A549 (cell line): ENCODE results near the gene GPR22. TPM values are rescaled to one million over a fixed set of nuclear protein-coding genes. Genes with fewer than 3 reads are reported as not detected.

Experiments
- ATAC-seq, 2 experiments: fragments of 200-7000 bp in 1 of 2; fragments of >200 bp in 1 of 2; cut with Nextera tagmentation in 1 of 2; cut with Tn5 transposase in 1 of 2; 3 replicates each; pipeline versions ENCODE4 v1.8.0 to v1.9.1; 2018 to 2020; ENCODE audit warnings: mild to moderate bottlenecking in 1 of 2, moderate library complexity in 1 of 2
- CTCF ChIA-PET: fragments of 300-600 bp; sonication (Branson Sonifier 250); formaldehyde crosslinking; extraction: SDS; loops from one replicate; lab custom pipeline; 2021; ENCODE audit warnings: antibody characterized with exemption, inconsistent platforms; lab: Yijun Ruan, JAX
- POLR2A ChIA-PET: fragments of 350-600 bp; formaldehyde crosslinking; extraction: SDS; loops from one replicate; lab custom pipeline; 2021; ENCODE audit warnings: antibody characterized with exemption, inconsistent platforms; lab: Yijun Ruan, JAX
- DNase-seq, 2 experiments: peaks; one replicate each; pipeline versions ENCODE4 v3.0.0 to v3.0.0-alpha.2; 2011 to 2016; ENCODE audit warnings: low read depth in 1 of 2, low spot score in 1 of 2
- FAIRE-seq: peaks from 2 replicates; lab custom pipeline; 2011; peaks lifted over from hg19 to GRCh38; lab: Jason Lieb, UNC
- H3K27ac ChIP-seq, 2 experiments: fragments of >200 bp; sonication (Bioruptor Twin); formaldehyde crosslinking; 3 replicates each; pipeline ENCODE4 v1.5.1; 2016 to 2017
- H3K4me1 ChIP-seq: fragments of >200 bp; sonication (Bioruptor Twin); formaldehyde crosslinking; 3 replicates; pipeline ENCODE4 v1.6.1; 2016
- H3K4me2 ChIP-seq: fragments of >200 bp; sonication (Bioruptor Twin); formaldehyde crosslinking; 3 replicates; pipeline ENCODE4 v1.6.1; 2016
- H3K4me3 ChIP-seq: fragments of >200 bp; sonication (Bioruptor Twin); formaldehyde crosslinking; 3 replicates; pipeline ENCODE4 v1.5.1; 2016
- H3K9me3 ChIP-seq: fragments of >200 bp; sonication (Bioruptor Twin); formaldehyde crosslinking; 3 replicates; pipeline ENCODE4 v1.6.1; 2016
- CBX8 ChIP-seq: fragments of 200-600 bp; sonication (generic); IDR thresholded peaks from 2 replicates; pipeline ENCODE4 v1.6.1; 2016
- CEBPB ChIP-seq, 2 experiments: fragments of >200 bp in 1 of 2; sonication (Bioruptor Twin) in 1 of 2; formaldehyde crosslinking in 1 of 2; IDR thresholded peaks; 2 replicates each; pipeline ENCODE4 v1.6.1; 2012 to 2016
- CHD4 ChIP-seq: fragments of 200-600 bp; sonication (generic); IDR thresholded peaks from 2 replicates; pipeline ENCODE4 v1.6.1; 2016; ENCODE audit warnings: antibody characterized with exemption, mild to moderate bottlenecking, borderline replicate concordance
- CTCF ChIP-seq: fragments of >200 bp; sonication (Bioruptor Twin); formaldehyde crosslinking; IDR thresholded peaks from 3 replicates; pipeline ENCODE4 v1.5.1; 2016
- EP300 ChIP-seq, 2 experiments: fragments of >200 bp; sonication (Bioruptor Twin); formaldehyde crosslinking; IDR thresholded peaks; 2 replicates in 1 of 2; 3 replicates in 1 of 2; pipeline ENCODE4 v1.6.1; 2016 to 2017
- ESRRA ChIP-seq: fragments of 150-350 bp; IDR thresholded peaks from 2 replicates; pipeline ENCODE4 v1.6.1; 2014; ENCODE audit warnings: mild to moderate bottlenecking, low read length, borderline replicate concordance
- FOSB ChIP-seq: fragments of 250-450 bp; sonication (Bioruptor Pico); IDR thresholded peaks from 2 replicates; pipeline ENCODE4 v1.5.0; 2020; ENCODE audit warnings: mild to moderate bottlenecking, moderate library complexity
- FOSL2 ChIP-seq, 2 experiments: fragments of 450-650 bp in 1 of 2; fragments of >200 bp in 1 of 2; sonication (Bioruptor Twin) in 1 of 2; formaldehyde crosslinking; IDR thresholded peaks; 2 replicates each; pipeline versions ENCODE4 v1.5.0 to v1.6.1; 2016 to 2020; ENCODE audit warnings: mild to moderate bottlenecking in 1 of 2, moderate library complexity in 1 of 2
- FOXS1 ChIP-seq: fragments of 250-450 bp; sonication (Bioruptor Pico); IDR thresholded peaks from 2 replicates; pipeline ENCODE4 v1.5.0; 2020; ENCODE audit warnings: mild to moderate bottlenecking, moderate library complexity
- HEYL ChIP-seq: fragments of 250-450 bp; sonication (Bioruptor Pico); IDR thresholded peaks from 2 replicates; pipeline ENCODE4 v1.8.0; 2021; ENCODE audit warnings: mild to moderate bottlenecking, moderate library complexity
- HMGXB4 ChIP-seq: fragments of 250-450 bp; sonication (Bioruptor Pico); IDR thresholded peaks from 2 replicates; pipeline ENCODE4 v1.5.0; 2021; ENCODE audit warnings: mild to moderate bottlenecking, moderate library complexity, borderline replicate concordance
- HOXB13 ChIP-seq: fragments of 250-450 bp; sonication (Bioruptor Pico); IDR thresholded peaks from 2 replicates; pipeline ENCODE4 v1.5.0; 2020; ENCODE audit warnings: low read depth, mild to moderate bottlenecking, moderate library complexity
- HOXB5 ChIP-seq: fragments of 250-450 bp; sonication (Bioruptor Pico); IDR thresholded peaks from 2 replicates; pipeline ENCODE4 v1.5.0; 2020; ENCODE audit warnings: mild to moderate bottlenecking, moderate library complexity
- JUN ChIP-seq, 2 experiments: fragments of >200 bp; sonication (Bioruptor Twin); formaldehyde crosslinking; IDR thresholded peaks; 2 replicates in 1 of 2; 3 replicates in 1 of 2; pipeline ENCODE4 v1.6.1; 2016 to 2017
- MAFK ChIP-seq: fragments of 450-650 bp; IDR thresholded peaks from 2 replicates; pipeline ENCODE4 v1.6.1; 2014; ENCODE audit not compliant: partially characterized antibody
- MAX ChIP-seq: IDR thresholded peaks from 2 replicates; pipeline ENCODE4 v1.6.1; 2012
- PBX3 ChIP-seq: IDR thresholded peaks from 2 replicates; pipeline ENCODE4 v1.6.1; 2012
- POLR2AphosphoS2 ChIP-seq: conservative IDR thresholded peaks from 2 replicates; pipeline ENCODE4 v1.6.1; 2012; ENCODE audit warnings: low read length, improper control_type of control experiment, inconsistent platforms
- RAD21 ChIP-seq, 2 experiments: fragments of >200 bp in 1 of 2; sonication (Bioruptor Twin) in 1 of 2; formaldehyde crosslinking in 1 of 2; IDR thresholded peaks in 1 of 2; conservative IDR thresholded peaks in 1 of 2; 2 replicates in 1 of 2; 3 replicates in 1 of 2; pipeline ENCODE4 v1.6.1; 2012 to 2018; ENCODE audit warnings: inconsistent platforms in 1 of 2
- RARB ChIP-seq: fragments of 250-450 bp; sonication (Bioruptor Pico); IDR thresholded peaks from 2 replicates; pipeline ENCODE4 v1.8.0; 2021; ENCODE audit warnings: mild to moderate bottlenecking, moderate library complexity
- RNF2 ChIP-seq: fragments of 200-600 bp; sonication (generic); IDR thresholded peaks from 2 replicates; pipeline ENCODE4 v1.6.1; 2016; ENCODE audit warnings: low read depth, mild to moderate bottlenecking, antibody characterized with exemption, moderate library complexity, borderline replicate concordance
- SREBF2 ChIP-seq: fragments of 450-650 bp; IDR thresholded peaks from 2 replicates; pipeline ENCODE4 v1.6.1; 2014; ENCODE audit warnings: mild to moderate bottlenecking, moderate library complexity
- TFCP2L1 ChIP-seq: fragments of 250-450 bp; sonication (Bioruptor Pico); IDR thresholded peaks from 2 replicates; pipeline ENCODE4 v1.5.0; 2021; ENCODE audit warnings: mild to moderate bottlenecking
- TP53 ChIP-seq: fragments of 250-450 bp; sonication (Bioruptor Pico); IDR thresholded peaks from 2 replicates; pipeline ENCODE4 v1.5.0; 2021; ENCODE audit warnings: mild to moderate bottlenecking, moderate library complexity
- ZFP36 ChIP-seq: fragments of 450-650 bp; IDR thresholded peaks from 2 replicates; pipeline ENCODE4 v1.6.1; 2014; ENCODE audit warnings: borderline replicate concordance; ENCODE audit not compliant: partially characterized antibody
- ZSCAN20 ChIP-seq: fragments of 250-450 bp; sonication (Bioruptor Pico); IDR thresholded peaks from 2 replicates; pipeline ENCODE4 v1.8.0; 2022; ENCODE audit warnings: mild to moderate bottlenecking, moderate library complexity
- WGBS: methylation state at CpG from one replicate; pipeline ENCODE4 v1.1.6; 2017; ENCODE audit errors: missing lambda C conversion rate; 5-methylcytosine and 5-hydroxymethylcytosine counted together
- polyA plus RNA-seq, 4 experiments: library from polyadenylated mRNA; depleted of rRNA in 3 of 4; stranded (reverse); fragments of >200 nt; fragmentation: RNase III in 1 of 4; extraction: RNeasy Plus Mini Kit Qiagen cat#74134 plus additional on column Dnase treatment in 1 of 4; gene quantifications; 2 replicates in 3 of 4; 3 replicates in 1 of 4; pipeline ENCODE4 v1.2.3, GENCODE V29; 2011 to 2017

Gene GPR22
- polyA plus RNA-seq, 2 of the 4 experiments (the other 2 are of a cell fraction) = not detected

GRCh38 chr7:107446531-107446930 is 23.3 kb upstream of the GPR22 start (continued):
- TF ChIP-seq MAX = no peak
- no peak for TF ChIP-seq SREBF2
- TF ChIP-seq HEYL (CRISPR knock-in tag) = no peak
- no peak for TF ChIP-seq CBX8
- no peak for TF ChIP-seq ZSCAN20 (CRISPR knock-in tag)
- TF ChIP-seq, all 56 proteins: peak for 0

GRCh38 chr7:107446988-107447387 is 22.9 kb upstream of the GPR22 start:
- FAIRE-seq (no peak), ATAC-seq (no peak), DNase-seq (no peak)
- CTCF ChIA-PET = interaction anchor here (2.2 kb wide), 1 partner anchor 16 kb away, joined by 5 read pairs; no protein-coding TSS in a partner anchor
- H3K4me1 ChIP-seq = no peaks in the 10 kb centered on the region
- H3K4me2 ChIP-seq = no peak overlapping the region
- POLR2A ChIA-PET = no interaction called here
- no peaks in the 10 kb centered on the region for H3K9me3 ChIP-seq
- no peak overlapping the region for H3K27ac ChIP-seq
- TF ChIP-seq HOXB5 (CRISPR knock-in tag) (no peak), MAFK (no peak), FOSB (CRISPR knock-in tag) (no peak), ESRRA (no peak), TFCP2L1 (CRISPR knock-in tag) (no peak), EP300 (IDR thresholded peaks at IDR 0.05) (no peak), HEYL (CRISPR knock-in tag) (no peak), TP53 (CRISPR knock-in tag) (no peak), CHD4 (no peak), ZFP36 (no peak), CTCF (no peak), FOXS1 (CRISPR knock-in tag) (no peak), FOSL2 (IDR thresholded peaks at IDR 0.05) (no peak), FOSL2 (CRISPR knock-in tag; IDR thresholded peaks at IDR 0.05) (no peak), RARB (CRISPR knock-in tag) (no peak), HMGXB4 (no peak), CEBPB (IDR thresholded peaks at IDR 0.05) (no peak), JUN (IDR thresholded peaks at IDR 0.05) (no peak), RNF2 (no peak), HOXB13 (no peak)
- no peak overlapping the region for H3K4me3 ChIP-seq
- 76% methylated on average over 1 of the region's 1 CpG for WGBS

GRCh38 chr7:107450970-107451369 is 18.9 kb upstream of the GPR22 start:
- H3K9me3 ChIP-seq = no peaks in the 10 kb centered on the region
- H3K4me2 ChIP-seq = no peak overlapping the region
- no peak for ATAC-seq
- ChIA-PET POLR2A (no interaction called here), CTCF (interaction anchor here (1.1 to 1.8 kb wide), 2 partner anchors 13 to 275 kb away, joined by 3 to 4 read pairs; no protein-coding TSS in a partner anchor)
- no peaks in the 10 kb centered on the region for H3K4me1 ChIP-seq
- no peak for FAIRE-seq
- H3K27ac ChIP-seq = no peak overlapping the region
- DNase-seq = no peak
- 86% methylated on average over 1 of the region's 1 CpG for WGBS
- no peak overlapping the region for H3K4me3 ChIP-seq
- TF ChIP-seq POLR2AphosphoS2 = no peak
- no peak for TF ChIP-seq CTCF
- TF ChIP-seq PBX3 = no peak
- TF ChIP-seq RARB (CRISPR knock-in tag) = no peak
- TF ChIP-seq CHD4 = no peak
- TF ChIP-seq EP300 (IDR thresholded peaks at IDR 0.05) = no peak
- TF ChIP-seq RAD21 (conservative IDR thresholded peaks at IDR 0.05 in 1 of 2, IDR thresholded peaks at IDR 0.05 in 1 of 2) = no peak
- no peak for TF ChIP-seq MAX
- no peak for TF ChIP-seq CBX8
